ENCODE data around the gene COL18A1. TPM values are rescaled to one million over a fixed set of nuclear protein-coding genes. Genes with fewer than 3 reads are reported as not detected.
A peak's percentile ranks its signal among the peaks of the same experiment; 100 is the strongest.

COL18A1 gene
- total and polyA plus RNA-seq, 4 donors = 97.3 to 963 (median 295) TPM

DNA sequence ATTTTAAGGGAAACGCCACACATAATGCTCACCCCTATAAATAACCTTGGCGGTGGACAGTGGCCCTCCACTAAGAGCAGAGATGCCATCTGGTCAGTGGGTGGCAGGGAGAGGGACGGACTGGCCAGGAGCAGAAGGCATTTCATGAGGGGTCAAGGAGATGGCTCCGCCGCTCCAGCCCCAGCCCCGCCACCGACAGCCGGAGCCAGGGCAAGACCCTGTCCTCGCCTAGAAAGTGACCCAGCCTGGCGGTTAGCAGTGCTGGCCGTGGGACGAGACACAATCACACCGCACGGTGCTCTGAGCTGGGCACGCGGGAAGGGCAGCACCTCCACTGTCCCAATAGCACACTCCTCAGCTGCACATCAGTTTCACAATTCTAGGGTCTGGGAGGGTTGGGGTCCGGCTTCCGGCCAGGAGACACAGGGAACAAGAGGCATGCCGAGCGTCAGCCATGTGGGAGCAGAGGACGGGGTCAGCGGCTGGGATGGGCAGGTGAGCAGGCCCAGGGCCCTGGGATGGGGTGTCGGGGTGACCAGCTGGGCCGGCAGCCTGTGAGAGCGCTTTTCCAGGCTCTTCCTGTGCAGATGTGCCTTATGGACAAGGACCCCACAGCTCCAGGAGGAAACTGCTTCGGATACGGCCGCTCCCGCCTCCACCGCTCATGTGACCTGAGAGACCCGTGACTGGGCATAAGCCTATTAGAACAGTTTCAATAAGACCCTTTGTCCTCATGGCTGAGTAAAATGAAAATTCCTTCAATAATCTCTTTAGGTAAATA is 131.5 kb downstream of the COL18A1 start:
- ATAC-seq (ENCODE audit: low FRiP score) (no peak), DNase-seq (peak; percentile 45 to 68)
- Histone ChIP-seq H3K4me1 (ENCODE audit: control insufficient read depth in 1 of 2, insufficient read depth in 2 of 2, low read length in 2 of 2) (no peaks in the 10 kb centered on the region), H3K9me3 (ENCODE audit: control insufficient read depth, low read length) (no peaks in the 10 kb centered on the region), H3K4me3 (ENCODE audit: low read length in 2 of 2) (no peak overlapping the region), H3K27me3 (ENCODE audit: control insufficient read depth in 1 of 2, insufficient read depth in 2 of 2, low read length in 1 of 2) (no peaks in the 10 kb centered on the region), H3K27ac (ENCODE audit: low read depth in 1 of 2, low read length in 2 of 2) (no peak overlapping the region), H3K36me3 (ENCODE audit: control insufficient read depth in 1 of 2, insufficient read depth in 2 of 2, low read length in 1 of 2) (no peaks in the 10 kb centered on the region)
- intact Hi-C loops (cut with DNase I) = no loop called here
- 91 to 92% methylated on average over 31 of the region's 31 CpGs for WGBS, 2 donors

- H3K27me3 ChIP-seq (ENCODE audit: control insufficient read depth in 1 of 2, insufficient read depth in 2 of 2, low read length in 1 of 2) = no peaks in the 10 kb centered on the region
- H3K4me3 ChIP-seq (ENCODE audit: low read length in 2 of 2) = no peak overlapping the region
- peak; percentile 54 to 64 for DNase-seq
- WGBS, 2 donors = 93 to 94% methylated on average over 36 to 37 of the region's 37 CpGs
- H3K4me1 ChIP-seq (ENCODE audit: control insufficient read depth in 1 of 2, insufficient read depth in 2 of 2, low read length in 2 of 2) = no peaks in the 10 kb centered on the region
- ATAC-seq (ENCODE audit: low FRiP score) = no peak
- H3K9me3 ChIP-seq (ENCODE audit: control insufficient read depth, low read length) = no peaks in the 10 kb centered on the region
- intact Hi-C loops (cut with DNase I) = no loop called here
- H3K36me3 ChIP-seq (ENCODE audit: control insufficient read depth in 1 of 2, insufficient read depth in 2 of 2, low read length in 1 of 2) = no peaks in the 10 kb centered on the region
- H3K27ac ChIP-seq (ENCODE audit: low read depth in 1 of 2, low read length in 2 of 2) = no peak overlapping the region
Observed at GRCh38 chr21:45537111-45537745, 132.3 kb downstream of the COL18A1 start.

GRCh38 chr21:45537746-45538291 is 132.9 kb downstream of the COL18A1 start:
- 90 to 93% methylated on average over 27 of the region's 27 CpGs for WGBS, 2 donors
- H3K36me3 ChIP-seq (ENCODE audit: control insufficient read depth in 1 of 2, insufficient read depth in 2 of 2, low read length in 1 of 2) = no peaks in the 10 kb centered on the region
- H3K4me1 ChIP-seq (ENCODE audit: control insufficient read depth in 1 of 2, insufficient read depth in 2 of 2, low read length in 2 of 2) = no peaks in the 10 kb centered on the region
- intact Hi-C loops (cut with DNase I) = no loop called here
- H3K9me3 ChIP-seq (ENCODE audit: control insufficient read depth, low read length) = no peaks in the 10 kb centered on the region
- H3K4me3 ChIP-seq (ENCODE audit: low read length in 2 of 2) = no peak overlapping the region
- H3K27ac ChIP-seq (ENCODE audit: low read depth in 1 of 2, low read length in 2 of 2) = no peak overlapping the region
- DNase-seq (peak; percentile 31 to 49), ATAC-seq (ENCODE audit: low FRiP score) (no peak)
- no peaks in the 10 kb centered on the region for H3K27me3 ChIP-seq (ENCODE audit: control insufficient read depth in 1 of 2, insufficient read depth in 2 of 2, low read length in 1 of 2)

- H3K36me3 ChIP-seq (ENCODE audit: control insufficient read depth in 1 of 2, insufficient read depth in 2 of 2, low read length in 1 of 2) = no peaks in the 10 kb centered on the region
- no peaks in the 10 kb centered on the region for H3K27me3 ChIP-seq (ENCODE audit: control insufficient read depth in 1 of 2, insufficient read depth in 2 of 2, low read length in 1 of 2)
- H3K9me3 ChIP-seq (ENCODE audit: control insufficient read depth, low read length) = no peaks in the 10 kb centered on the region
- H3K4me3 ChIP-seq (ENCODE audit: low read length in 2 of 2) = no peak overlapping the region
- H3K27ac ChIP-seq (ENCODE audit: low read depth in 1 of 2, low read length in 2 of 2) = no peak overlapping the region
- H3K4me1 ChIP-seq (ENCODE audit: control insufficient read depth in 1 of 2, insufficient read depth in 2 of 2, low read length in 2 of 2) = no peaks in the 10 kb centered on the region
- 95 to 96% methylated on average over 31 of the region's 31 CpGs for WGBS, 2 donors
- ATAC-seq (ENCODE audit: low FRiP score) (no peak), DNase-seq (peak; percentile 44 to 73)
- intact Hi-C loops (cut with DNase I) = no loop called here
Observed at GRCh38 chr21:45538381-45539045, 133.5 kb downstream of the COL18A1 start.

DNA sequence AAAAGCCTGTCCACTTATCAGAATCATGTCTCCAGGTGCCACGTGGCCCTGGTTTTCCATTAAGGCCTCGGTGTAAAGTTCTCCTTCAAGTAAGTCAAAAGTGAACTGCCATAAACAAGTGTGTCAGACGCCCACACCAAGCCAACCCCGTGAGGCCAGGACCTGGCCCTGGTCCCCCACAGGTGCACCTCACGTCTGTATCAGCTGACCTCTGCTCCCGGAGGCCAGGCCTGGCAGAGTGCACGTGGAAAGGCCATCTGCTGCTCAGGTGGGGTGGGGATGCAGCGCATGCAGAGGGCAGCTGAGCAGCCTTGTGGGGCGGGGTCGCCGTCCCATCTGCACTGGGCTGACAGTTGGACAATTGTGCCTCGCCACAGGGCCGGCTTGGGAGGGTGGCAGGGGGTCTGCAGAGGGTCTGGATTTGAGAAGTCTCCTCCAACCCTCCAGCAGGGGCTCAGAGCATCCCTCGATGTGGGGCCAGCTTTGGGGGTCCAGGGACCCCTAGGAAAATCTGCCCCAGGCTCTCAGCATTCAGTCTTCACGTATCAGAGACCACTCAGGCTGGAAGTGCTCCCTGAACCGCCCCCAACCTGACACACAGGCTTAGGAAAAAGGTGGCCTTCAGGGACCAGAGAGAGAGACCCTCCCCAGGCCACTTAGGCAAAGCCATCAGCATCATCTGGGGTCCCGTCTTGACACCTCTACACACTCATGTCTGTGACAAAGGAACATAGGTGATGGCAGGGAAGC is 134.3 kb downstream of the COL18A1 start:
- H3K27me3 ChIP-seq (ENCODE audit: control insufficient read depth in 1 of 2, insufficient read depth in 2 of 2, low read length in 1 of 2) = no peaks in the 10 kb centered on the region
- intact Hi-C loops (cut with DNase I) = no loop called here
- WGBS, 2 donors = 87 to 88% methylated on average over 17 of the region's 17 CpGs
- ATAC-seq (ENCODE audit: low FRiP score) = no peak
- no peaks in the 10 kb centered on the region for H3K36me3 ChIP-seq (ENCODE audit: control insufficient read depth in 1 of 2, insufficient read depth in 2 of 2, low read length in 1 of 2)
- no peaks in the 10 kb centered on the region for H3K4me1 ChIP-seq (ENCODE audit: control insufficient read depth in 1 of 2, insufficient read depth in 2 of 2, low read length in 2 of 2)
- H3K9me3 ChIP-seq (ENCODE audit: control insufficient read depth, low read length) = no peaks in the 10 kb centered on the region
- H3K4me3 ChIP-seq (ENCODE audit: low read length in 2 of 2) = no peak overlapping the region
- no peak overlapping the region for H3K27ac ChIP-seq (ENCODE audit: low read depth in 1 of 2, low read length in 2 of 2)
- DNase-seq = peak; percentile 41 to 71

DNA sequence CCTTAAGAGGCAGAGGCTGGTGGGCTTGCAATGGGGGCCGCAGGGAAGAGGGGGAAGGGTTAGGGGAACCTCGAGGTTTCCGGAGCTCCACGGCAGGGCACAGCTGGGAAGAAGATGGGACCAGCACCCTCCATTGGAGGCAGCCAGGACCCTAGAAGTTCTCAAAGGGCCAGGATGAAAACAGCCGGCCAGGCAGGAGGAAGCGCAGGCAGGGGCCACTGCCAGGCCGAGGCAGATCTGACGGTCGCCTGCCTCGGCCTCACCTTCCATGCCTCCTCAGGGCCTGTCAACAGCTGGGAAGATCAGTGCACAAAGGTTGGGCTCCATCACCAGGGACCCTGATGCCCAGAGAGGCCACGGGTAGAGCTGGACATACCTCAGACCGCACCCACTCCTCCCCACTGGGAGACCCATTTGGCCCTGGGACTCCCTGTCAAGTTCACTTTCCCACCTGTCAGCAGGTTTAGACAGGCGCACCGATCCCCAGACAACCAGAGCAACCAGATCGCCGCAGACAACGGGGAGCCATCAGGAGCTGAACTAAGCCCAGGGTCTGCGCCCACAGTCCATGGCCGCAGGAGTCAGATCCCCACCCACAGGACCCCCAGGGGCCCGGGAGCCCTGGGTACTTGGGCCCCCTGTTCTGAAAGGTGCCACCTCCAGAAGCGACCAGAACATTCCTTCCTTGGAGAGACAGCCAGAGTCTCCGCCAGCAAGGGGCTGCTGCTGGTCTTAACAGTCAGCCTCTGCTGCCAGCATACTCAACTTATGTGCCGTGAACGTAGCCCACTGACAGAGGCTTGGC is 135.0 kb downstream of the COL18A1 start:
- Histone ChIP-seq H3K27me3 (ENCODE audit: control insufficient read depth in 1 of 2, insufficient read depth in 2 of 2, low read length in 1 of 2) (no peaks in the 10 kb centered on the region), H3K9me3 (ENCODE audit: control insufficient read depth, low read length) (no peaks in the 10 kb centered on the region), H3K4me3 (ENCODE audit: low read length in 2 of 2) (no peak overlapping the region), H3K36me3 (ENCODE audit: control insufficient read depth in 1 of 2, insufficient read depth in 2 of 2, low read length in 1 of 2) (no peaks in the 10 kb centered on the region), H3K27ac (ENCODE audit: low read depth in 1 of 2, low read length in 2 of 2) (no peak overlapping the region), H3K4me1 (ENCODE audit: control insufficient read depth in 1 of 2, insufficient read depth in 2 of 2, low read length in 2 of 2) (no peaks in the 10 kb centered on the region)
- intact Hi-C loops (cut with DNase I) = no loop called here
- DNase-seq = peak; percentile 34 to 74
- ATAC-seq (ENCODE audit: low FRiP score) = no peak
- 94% methylated on average over 24 of the region's 24 CpGs for WGBS, 2 donors

DNA sequence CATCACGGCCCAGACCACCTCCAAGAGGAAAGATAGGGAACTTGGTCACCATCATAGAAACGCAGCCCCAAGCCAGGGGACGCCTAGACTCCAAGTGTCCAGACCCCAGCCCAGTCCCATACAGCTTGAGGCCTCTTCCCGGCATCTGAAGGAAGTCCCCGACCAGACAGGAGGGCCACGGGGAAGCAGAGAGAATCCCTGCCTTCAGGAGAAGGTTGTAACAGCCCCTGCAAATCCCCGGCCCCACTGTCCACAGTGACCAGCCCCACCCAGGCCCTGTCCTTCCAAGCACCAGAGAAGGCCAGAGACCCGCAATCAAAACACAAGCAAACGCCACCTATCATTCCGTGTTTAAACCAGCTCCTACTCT is 135.6 kb downstream of the COL18A1 start:
- H3K36me3 ChIP-seq (ENCODE audit: control insufficient read depth in 1 of 2, insufficient read depth in 2 of 2, low read length in 1 of 2) = no peaks in the 10 kb centered on the region
- H3K9me3 ChIP-seq (ENCODE audit: control insufficient read depth, low read length) = no peaks in the 10 kb centered on the region
- no peak overlapping the region for H3K27ac ChIP-seq (ENCODE audit: low read depth in 1 of 2, low read length in 2 of 2)
- no peak overlapping the region for H3K4me3 ChIP-seq (ENCODE audit: low read length in 2 of 2)
- DNase-seq (peak; percentile 44 to 70), ATAC-seq (ENCODE audit: low FRiP score) (no peak)
- no peaks in the 10 kb centered on the region for H3K27me3 ChIP-seq (ENCODE audit: control insufficient read depth in 1 of 2, insufficient read depth in 2 of 2, low read length in 1 of 2)
- H3K4me1 ChIP-seq (ENCODE audit: control insufficient read depth in 1 of 2, insufficient read depth in 2 of 2, low read length in 2 of 2) = no peaks in the 10 kb centered on the region
- 85 to 90% methylated on average over 10 of the region's 10 CpGs for WGBS, 2 donors
- intact Hi-C loops (cut with DNase I) = no loop called here
